GM21786 (cell line): ENCODE data around the gene SDF4.

Experiments
- ATAC-seq: cut with Tn5 transposase; IDR thresholded peaks from one replicate; pipeline ENCODE4 v1.9.1; 2021; ENCODE audit not compliant: unreplicated experiment

The SDF4 gene, protein sequence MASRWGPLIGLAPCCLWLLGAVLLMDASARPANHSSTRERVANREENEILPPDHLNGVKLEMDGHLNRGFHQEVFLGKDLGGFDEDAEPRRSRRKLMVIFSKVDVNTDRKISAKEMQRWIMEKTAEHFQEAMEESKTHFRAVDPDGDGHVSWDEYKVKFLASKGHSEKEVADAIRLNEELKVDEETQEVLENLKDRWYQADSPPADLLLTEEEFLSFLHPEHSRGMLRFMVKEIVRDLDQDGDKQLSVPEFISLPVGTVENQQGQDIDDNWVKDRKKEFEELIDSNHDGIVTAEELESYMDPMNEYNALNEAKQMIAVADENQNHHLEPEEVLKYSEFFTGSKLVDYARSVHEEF

DNA sequence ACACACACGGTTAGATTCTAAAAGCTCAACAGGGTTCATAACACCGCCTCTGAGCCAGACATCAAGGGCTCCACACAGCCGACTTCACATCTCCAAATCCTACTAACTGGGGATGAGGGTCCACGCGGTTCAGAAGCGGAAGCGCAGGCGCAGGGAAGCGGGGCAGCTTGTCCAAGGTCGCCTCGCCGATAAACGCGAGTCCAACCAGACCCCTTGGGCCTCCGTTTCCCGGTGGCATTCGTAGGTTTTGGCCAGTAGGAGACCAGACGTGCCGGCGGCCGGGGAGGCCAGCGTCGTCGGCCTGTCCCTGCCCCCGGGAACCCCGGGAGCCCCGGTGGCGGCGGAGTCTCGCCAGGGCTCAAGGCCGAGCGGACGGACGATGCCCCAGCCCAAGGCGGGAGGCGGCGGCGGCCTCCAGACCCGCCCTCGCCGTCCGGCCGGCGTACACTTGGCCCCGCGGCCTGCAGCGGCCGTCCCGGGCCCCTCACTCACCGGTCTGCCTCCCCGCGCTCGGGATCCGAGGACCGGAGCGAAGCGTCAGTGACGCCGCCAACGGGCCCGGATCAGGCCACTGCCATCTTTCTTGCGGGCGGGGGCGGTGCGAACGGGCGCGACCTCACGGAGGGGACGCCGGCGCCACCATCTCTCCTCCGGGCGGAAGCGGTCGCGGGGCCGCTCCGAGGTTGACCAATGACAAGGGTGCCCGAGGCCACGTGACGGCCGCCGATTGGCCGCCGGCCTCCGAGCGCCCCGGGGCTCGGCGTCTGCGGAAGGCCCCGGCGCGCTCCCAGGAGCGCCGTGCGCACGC is at the start of gene SDF4:
Gene SDF4 (minus strand): TSS at position 602 of the 808 bp plus-strand sequence. CDS start 3,229 bp downstream, outside the sequence.
- peak; percentile 97 for ATAC-seq

DNA sequence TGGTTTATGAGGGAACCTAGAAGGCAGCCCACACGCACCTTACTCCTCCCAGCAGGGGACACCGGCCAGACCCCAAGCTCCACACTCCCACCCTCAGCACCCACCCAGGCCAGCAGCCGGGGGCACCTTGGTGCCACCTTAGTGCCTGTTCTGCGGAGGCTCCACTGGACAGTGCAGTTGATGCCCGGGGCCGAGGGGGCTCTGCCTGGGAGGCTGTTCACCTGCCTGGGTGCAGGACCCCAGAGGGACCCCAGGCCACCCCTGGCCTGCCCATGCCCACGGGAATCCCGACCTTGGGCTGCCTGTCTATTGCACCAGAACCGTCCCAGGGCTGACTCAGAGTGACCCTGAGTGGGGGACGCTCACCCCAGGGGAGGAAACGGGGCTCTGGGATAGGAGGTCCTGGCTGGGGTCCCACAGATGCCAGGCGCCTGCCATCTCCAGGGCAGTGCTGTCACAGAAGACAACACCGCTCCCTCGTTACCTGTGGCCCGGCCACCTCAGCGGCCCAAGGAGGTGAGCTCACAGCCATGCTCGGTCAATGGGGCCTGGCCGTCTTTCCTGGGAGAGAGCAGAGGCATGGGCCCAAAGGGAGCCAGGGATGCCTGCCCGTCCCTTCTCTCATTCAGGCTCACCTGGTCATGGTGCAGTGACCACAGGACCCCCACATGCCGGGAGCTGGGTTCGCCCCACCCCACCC is 49.1 kb upstream of the SDF4 start:
- no peak for ATAC-seq

DNA sequence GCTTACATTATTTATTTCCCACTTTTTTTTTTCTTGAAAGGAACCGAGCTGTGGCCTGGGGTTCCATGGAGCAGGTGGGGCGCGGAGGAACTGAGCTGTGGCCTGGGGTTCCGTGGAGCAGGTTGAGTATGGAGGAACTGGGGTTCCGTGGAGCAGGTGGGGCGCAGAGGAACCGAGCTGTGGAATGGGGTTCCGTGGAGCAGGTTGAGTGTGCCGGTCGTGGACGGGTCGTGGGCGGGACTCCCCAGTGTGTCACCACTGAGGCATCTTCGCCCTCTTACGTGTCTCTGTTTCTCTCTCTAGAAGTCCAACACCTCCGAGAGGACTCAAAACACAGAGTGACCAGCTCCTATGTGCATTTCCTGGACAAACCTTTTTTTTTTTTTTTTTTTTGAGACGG is 47.2 kb upstream of the SDF4 start:
- no peak for ATAC-seq

DNA sequence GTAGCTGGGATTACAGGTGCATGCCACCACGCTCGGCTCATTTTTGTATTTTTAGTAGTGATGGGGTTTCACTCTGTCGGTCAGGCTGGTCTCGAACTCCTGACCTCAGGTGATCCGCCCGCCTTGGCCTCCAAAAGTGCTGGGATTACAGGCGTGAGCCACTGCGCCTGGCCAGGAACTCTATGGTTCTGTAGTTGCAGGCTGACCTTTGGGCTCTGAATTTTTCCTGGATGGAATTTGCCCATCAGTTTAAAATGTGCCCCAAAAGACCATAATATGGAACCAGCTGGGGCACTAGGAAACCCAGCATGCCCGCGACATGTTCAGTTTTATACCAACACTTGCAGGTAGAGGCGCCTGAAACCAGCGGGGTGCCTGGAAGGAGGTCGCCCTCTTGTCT is 46.8 kb upstream of the SDF4 start:
- ATAC-seq: no peak

DNA sequence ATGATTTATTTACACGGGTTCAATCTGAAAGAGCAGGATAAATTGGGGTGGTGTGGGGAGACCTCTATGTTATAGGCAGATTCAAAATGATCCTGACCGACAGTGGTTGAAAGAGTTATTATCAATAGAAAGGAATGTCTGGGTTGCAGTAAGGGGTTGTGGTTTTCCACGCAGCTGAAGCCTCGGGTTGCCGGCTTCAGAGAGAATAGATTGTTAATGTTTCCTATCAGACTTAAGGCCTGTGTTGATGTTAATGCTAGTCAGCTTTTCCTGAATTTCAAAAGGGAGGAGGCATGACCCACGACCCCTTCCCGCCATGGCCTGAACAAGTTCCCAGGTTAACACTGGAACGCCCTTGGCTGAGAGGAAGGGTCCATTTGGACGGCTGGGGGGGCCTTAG is 44.0 kb upstream of the SDF4 start:
- ATAC-seq: no peak

DNA sequence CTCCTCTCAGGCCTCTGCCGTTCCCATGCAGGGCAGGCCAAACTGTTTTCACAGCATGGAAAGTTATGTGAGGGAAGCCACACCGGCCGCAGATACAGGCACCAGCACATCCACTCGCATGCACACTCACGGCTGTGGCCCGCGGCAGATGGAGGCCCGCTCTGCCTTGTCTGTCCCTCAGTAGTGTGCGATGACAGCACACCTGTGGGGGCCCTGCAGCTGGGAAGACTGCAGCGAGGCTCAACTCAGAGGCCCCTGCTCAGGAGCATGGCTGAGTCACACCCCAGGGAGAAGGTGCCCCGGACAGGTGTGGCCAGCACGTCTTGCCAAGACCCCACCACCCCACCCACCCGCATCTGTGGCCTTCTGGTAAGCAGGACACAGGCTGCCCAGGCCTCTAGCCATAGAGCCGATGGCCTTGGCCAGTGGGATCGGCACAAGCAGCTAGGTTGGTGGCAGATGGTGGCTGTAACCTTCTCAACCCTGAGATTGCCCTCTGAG is 43.2 kb upstream of the SDF4 start:
- no peak for ATAC-seq

DNA sequence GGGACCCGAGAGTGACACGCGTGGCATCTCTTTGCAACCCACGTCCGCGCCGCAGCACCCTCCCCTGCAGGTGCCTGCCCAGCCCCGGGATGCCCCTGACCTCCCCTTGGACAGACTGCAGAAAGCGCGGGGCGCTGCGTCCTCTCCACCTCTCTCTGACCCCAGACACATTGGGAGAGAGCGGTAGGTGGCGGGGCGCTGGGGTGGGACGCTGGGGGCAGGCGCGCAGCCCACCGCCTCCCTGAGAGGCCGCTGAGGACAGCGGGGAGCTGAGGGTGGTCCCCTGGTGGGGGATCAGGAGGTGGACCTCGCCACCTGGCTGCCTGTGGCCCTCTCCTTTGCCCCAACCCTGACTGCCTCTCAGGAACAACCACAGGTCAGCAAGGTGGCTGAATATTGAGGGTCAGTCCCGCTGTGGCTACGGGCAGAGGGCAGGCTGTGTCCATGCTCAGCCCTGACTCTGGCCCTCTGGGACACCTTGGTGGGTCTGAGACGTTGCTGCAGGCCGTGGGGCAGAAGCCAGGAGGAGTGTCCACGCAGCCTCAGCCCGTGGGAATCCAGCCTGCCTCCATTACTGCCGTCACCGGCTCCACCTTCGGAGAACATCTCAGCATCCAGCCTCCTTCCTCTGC is 42.6 kb upstream of the SDF4 start:
- peak; percentile 12 for ATAC-seq

DNA sequence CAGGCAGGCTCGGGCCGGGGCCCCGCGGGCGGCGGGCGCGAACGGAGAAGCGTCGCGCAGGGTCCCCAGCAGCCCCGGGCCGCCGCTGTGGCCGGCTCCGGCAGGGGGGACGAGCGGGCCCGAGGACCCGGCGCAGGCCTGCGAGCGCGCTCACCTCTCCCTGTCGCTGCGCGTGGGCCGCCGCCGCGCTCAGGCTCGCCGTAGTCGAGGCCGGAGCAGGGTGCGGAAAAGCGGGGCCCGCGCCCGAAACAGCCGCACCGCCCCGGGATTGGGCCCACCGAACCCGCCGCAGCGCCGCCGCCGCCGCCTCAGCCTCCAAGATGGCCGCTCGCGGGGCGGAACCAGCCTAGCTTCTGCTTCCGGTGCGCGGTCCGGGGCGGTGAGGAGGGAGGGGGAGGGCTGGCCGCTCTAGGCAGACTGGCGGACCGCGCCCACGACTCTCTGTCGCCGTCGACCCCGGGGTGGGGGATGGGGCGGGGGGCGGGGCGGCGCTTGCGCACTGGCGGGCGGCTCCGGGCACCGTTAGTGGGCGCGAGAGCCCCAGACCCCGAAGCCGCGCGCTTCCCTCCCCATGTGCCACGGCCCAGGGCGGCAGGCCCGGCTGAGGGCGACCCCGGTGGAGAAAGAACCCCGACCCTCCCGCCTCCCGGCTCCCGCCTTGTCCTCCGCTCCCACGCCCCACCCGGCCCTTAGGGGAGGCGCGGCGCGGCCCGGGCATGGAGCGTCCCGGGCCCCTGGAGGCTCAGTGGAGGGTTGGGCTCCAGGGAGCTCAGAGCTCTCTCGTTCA is 41.9 kb upstream of the SDF4 start, which contains the start of gene UBE2J2:
Gene UBE2J2 (minus strand): TSS at position 343 of the 787 bp plus-strand sequence. CDS start 5,862 bp downstream, outside the sequence.
- ATAC-seq: peak; percentile 84

DNA sequence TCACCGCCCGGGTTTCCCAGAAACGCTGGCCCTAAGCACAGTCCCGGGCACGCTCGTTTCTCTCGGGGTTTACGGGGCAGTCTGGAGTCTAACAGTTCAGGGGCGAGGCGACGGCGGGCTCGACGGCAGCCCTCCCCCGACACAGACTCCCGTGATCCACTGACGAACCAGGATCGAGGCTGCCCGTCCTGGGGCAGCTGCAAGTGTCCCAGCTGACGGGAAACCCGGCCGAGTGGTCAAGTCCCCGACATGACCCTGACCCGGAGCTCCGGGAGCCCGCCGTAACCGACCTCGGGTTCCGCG is 41.4 kb upstream of the SDF4 start:
- no peak for ATAC-seq

DNA sequence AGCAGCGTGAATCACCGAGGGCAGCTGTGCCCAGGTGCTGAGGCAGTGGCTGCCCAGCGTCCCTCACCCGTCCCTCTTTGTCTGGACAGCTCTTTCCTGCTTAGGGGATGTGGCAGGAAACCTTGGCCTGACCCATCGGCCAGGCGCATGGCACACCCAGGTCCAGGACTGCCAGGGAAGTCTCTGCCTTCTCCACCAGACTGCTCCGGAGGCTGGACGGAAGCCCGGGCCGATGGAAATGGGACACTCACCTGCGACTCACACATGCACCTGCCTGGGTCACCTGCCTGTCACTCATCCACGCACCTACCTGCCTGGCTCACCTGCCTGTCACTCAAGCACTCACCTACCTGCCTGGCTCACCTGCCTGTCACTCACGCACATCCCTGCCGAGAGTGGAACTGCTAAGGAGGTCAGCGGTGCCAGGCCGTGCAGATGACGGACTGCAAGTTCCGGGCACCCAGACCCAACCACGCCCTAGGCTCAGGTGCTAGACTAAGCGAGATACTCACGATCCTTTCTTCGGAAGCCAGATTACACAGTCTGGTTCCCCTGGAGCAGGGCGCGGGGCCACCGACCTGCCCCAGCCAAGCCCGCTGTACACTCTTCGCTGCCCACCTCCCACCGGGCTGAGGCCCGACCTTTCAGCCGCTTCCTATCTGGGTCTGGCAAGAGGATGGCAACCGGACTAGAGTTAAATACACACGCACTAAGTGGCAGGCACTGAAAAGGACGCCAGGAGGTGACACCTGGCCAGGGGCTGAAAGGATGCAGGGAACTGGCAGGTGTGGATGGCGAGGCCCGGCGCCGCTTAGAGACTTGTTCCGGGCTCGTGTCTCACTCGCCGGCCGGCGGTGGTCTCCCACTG is 40.8 kb upstream of the SDF4 start:
- no peak for ATAC-seq

DNA sequence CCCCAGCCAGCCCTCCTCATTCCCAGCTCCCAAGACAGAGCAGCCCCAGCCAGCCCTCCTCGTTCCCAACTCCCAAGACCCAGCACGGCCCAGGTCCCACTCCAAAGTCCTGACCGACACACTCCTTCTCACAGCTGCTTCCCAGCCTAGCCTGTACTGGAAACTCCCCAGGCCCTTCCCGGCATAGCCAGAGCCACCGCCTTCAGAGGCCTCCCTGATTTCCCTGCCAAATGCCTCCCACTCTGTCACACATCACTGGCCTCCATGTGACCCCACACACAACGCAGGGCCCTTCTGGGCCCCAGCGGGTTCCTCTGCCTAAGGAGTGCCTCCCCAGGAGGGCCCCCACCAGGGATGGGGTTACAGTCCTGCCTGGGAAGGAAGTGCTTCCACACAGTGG is 39.0 kb upstream of the SDF4 start:
- ATAC-seq: no peak

DNA sequence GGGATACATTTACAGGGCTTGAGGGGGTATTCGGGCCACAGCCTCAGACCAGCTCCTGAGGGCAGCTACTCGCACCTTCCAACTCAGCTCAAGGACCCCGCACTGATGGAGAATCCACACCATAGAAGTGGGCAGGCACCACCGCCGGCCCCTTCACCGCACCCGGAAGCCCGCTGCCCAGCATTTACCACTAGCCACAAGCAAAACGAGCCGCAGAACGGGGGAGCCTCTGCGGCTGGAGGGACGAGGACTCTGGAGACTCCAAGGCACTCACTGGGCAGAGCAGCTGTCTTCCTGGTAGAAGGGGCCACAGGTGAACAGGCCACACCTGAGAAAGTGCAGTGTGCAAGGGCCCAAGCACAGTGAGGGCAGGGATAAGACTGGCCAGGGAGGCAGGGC is 36.5 kb upstream of the SDF4 start:
- ATAC-seq: no peak

DNA sequence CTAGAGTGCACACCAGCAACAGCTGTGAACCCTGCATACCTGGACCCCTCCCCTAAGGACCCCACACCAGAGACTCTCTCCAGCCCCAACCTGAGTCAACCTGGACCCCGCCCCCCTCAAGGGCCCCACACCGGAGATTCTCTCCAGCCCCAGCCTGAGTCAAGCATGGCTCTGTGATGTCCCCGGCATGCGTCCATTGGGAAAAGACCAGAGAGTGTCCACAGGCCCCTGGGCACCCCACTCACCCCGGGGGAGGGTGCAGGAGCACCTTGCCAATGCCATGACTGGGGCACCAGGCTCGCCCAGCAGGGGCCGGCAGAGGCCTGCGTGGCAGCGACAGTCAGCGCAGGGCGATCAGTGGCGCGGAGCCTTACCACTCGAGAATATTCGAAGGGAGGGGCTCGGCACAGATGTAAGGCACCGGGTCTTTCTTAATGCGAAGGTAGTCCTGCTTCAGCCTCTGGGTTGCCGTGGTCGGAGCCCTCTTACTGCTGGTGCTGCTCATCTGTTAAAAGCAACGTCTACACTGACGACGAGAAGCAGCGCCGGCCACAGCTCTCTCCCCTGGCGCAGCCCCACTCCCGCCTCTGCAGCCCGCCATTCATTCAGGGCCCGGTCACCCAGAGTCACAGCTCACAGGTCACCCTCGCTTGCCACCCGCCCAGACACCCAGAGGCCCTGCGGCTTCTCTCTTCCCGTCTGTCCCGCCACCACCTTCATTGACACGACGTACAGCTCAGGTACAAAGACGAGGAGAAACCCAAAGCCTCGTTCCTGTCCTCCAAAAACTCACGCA is 35.9 kb upstream of the SDF4 start:
- no peak for ATAC-seq

DNA sequence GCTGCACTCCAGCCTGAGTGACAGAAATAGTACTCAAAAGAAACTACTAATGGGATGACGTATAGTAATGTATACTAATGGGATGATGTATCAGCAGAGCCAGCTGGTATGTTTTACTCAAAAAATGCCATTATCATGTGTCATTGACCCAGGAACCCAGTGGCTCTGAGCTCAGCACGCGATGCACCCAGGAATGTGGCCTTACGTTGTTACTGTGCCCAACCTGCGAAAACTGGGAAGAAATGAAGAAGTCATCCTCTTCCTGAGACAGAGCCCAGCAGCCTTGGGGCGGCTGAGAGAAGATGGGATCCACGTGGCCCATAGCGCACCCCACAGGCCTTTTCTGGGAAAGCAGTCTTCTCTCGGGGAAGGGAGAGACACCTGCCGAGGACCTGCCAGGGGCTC is 33.1 kb upstream of the SDF4 start:
- ATAC-seq: no peak

DNA sequence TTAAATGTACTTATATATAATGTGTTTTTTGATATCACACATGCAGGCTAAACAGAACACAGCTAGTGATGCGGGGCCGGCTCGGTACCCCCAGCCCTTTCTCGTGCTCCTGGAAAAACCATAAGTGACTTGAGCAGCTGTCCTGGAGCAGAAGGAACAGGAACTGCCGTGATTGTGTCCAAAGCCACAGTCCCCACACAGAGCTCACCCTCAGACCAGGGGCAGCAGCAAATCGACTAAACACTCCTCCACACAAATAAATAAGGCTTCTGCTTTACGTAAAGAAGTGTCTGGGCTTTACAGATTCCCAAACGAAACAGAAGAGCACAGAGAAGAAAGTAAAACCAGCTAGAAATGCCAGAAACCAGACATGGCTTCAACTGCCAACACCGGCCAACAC is 32.2 kb upstream of the SDF4 start:
- no peak for ATAC-seq

DNA sequence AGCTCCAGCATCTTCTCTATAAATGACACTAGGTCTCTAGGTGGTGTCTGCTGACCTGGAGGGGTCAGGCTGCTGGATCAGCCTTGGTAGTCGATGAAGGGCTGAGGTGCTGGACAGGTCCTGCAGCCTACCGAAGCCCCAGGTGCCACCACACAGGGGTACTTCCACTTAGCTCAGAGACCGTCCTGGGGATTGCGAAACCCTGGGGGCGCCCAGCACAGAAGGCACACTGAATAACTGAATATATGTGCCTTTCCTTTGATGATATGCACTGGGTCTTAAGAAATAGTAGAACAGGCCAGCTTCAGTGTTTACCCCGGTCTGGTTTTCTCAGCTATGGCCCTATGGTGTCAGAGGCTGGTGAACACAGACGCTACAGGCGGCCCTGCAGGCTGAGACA is 31.0 kb upstream of the SDF4 start:
- no peak for ATAC-seq

DNA sequence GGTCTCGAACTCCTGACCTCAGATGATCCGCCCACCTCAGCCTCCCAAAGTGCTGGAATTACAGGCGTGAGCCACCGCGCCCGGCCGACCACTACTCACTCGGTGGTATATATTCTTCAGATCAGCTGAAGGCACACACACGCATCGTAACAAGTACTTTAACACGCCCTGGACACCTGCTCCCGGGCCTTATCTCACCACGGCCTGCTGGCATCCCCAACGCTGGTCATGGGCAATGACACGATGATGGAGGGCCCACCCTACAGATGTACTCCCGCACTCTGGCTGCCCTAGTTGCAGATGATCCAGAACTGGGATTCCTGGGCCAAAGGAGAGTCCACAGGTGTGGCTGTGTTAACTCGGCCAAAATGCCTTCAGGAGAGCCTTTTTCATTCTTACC is 30.3 kb upstream of the SDF4 start:
- ATAC-seq: no peak

DNA sequence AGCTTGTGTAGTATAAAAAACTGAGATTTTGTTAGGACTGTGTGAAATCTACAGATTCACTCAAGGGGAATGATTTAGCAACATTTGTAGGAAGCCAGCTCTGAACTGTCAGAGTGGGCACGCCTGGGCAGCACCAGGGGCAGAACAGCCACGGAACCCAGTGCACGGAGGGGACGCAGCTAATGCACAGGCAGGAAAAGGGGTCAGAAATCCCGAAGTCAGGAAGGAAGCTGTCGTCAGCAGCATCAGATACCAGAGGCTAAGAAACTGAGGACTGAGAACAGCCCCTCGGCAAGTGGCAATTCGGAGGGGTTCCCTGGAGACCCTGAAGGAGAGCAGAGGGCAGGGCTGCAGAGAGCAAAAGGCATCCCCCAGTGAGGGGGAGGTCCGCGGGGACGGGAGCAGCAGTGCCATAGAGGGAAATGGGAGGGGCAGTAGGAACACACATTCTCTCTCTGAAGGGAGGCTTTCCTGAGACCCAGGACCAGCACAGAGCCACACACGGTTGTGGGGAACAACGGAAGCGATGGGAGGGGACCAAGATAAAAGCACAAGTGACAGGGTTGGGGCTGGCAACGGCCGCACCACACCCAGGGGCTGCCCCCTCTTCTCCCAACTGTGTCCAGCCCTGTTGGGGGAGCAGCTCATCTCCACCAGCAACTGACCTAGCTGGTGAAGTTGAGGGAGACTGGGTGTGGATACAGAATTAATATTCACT is 29.2 kb upstream of the SDF4 start:
- ATAC-seq: no peak
